Endodermal cell (in vitro differentiated cells): ENCODE measurements around the gene HINT2. TPM values are rescaled to one million over a fixed set of nuclear protein-coding genes. Genes with fewer than 3 reads are reported as not detected.

Experiments
- DNase-seq: peaks from one replicate; pipeline ENCODE4 v3.0.0-alpha.2; 2017
- H3K27ac ChIP-seq: 2 replicates; pipeline ENCODE4 v1.5.1; 2013; ENCODE audit warnings: mild to moderate bottlenecking, low read depth, low read length, moderate library complexity
- H3K27me3 ChIP-seq: 2 replicates; pipeline ENCODE4 v1.6.1; 2013; ENCODE audit warnings: mild to moderate bottlenecking, low read length, moderate library complexity; ENCODE audit not compliant: insufficient read depth, control insufficient read depth, poor library complexity, severe bottlenecking
- H3K36me3 ChIP-seq: 2 replicates; pipeline ENCODE4 v1.7.0; 2013; ENCODE audit warnings: mild to moderate bottlenecking, low read length, moderate library complexity; ENCODE audit not compliant: control insufficient read depth, insufficient read depth
- H3K4me1 ChIP-seq: one replicate; pipeline ENCODE4 v1.7.0; 2013; ENCODE audit warnings: low read length; ENCODE audit not compliant: control insufficient read depth, insufficient read depth
- H3K4me3 ChIP-seq: 2 replicates; pipeline ENCODE4 v1.5.1; 2013; ENCODE audit warnings: mild to moderate bottlenecking, low read length, moderate library complexity
- H3K9ac ChIP-seq: 2 replicates; pipeline ENCODE4 v1.6.1; 2013; ENCODE audit warnings: mild to moderate bottlenecking, low read length, moderate library complexity; ENCODE audit not compliant: poor library complexity, severe bottlenecking; ENCODE audit errors: extremely low read depth
- H3K9me3 ChIP-seq: 2 replicates; pipeline ENCODE4 v1.6.1; 2013; ENCODE audit warnings: mild to moderate bottlenecking, low read length, moderate library complexity; ENCODE audit not compliant: control insufficient read depth
- H3K27ac Mint-ChIP-seq: 2 replicates; pipeline ENCODE4 v1.8.0; 2020; ENCODE audit warnings: mixed read lengths
- H3K27me3 Mint-ChIP-seq: 2 replicates; pipeline ENCODE4 v1.8.0; 2021; ENCODE audit warnings: mild to moderate bottlenecking, mixed read lengths; ENCODE audit not compliant: insufficient read depth
- H3K36me3 Mint-ChIP-seq: 2 replicates; pipeline ENCODE4 v1.8.0; 2020; ENCODE audit warnings: low read depth, mixed read lengths
- H3K4me1 Mint-ChIP-seq: 2 replicates; pipeline ENCODE4 v1.8.0; 2020; ENCODE audit warnings: mixed read lengths
- H3K4me3 Mint-ChIP-seq: 2 replicates; pipeline ENCODE4 v1.8.0; 2020; ENCODE audit warnings: mild to moderate bottlenecking, moderate library complexity, mixed read lengths
- H3K9me3 Mint-ChIP-seq: 2 replicates; pipeline ENCODE4 v1.8.0; 2020; ENCODE audit warnings: mild to moderate bottlenecking, mixed read lengths
- WGBS, 2 experiments: methylation state at CpG; one replicate each; pipeline versions ENCODE4 v1.1.5 to v1.1.7; 2013; ENCODE audit warnings: missing lambda C conversion rate in 2 of 2, mixed read lengths in 1 of 2; ENCODE audit not compliant: insufficient coverage in 1 of 2, insufficient read length in 1 of 2; 5-methylcytosine and 5-hydroxymethylcytosine counted together
- total RNA-seq, 2 donors: library from RNA; stranded (reverse); fragmentation: NEBNext Ultra II Directional in 1 of 2; extraction: Animal tissue kit (Norgen Biotek cat#: 25700) in 1 of 2; gene quantifications; 2 replicates in 1 of 2; 3 replicates in 1 of 2; pipeline ENCODE4 v1.2.1, GENCODE V29; 2021
- TF ChIP-seq, protein P1 (sequence below): fragments of 200-600 bp; sonication (generic); conservative IDR thresholded peaks from 2 replicates; pipeline ENCODE4 v1.5.0; 2021; ENCODE audit warnings: antibody characterized with exemption, mild to moderate bottlenecking

Gene HINT2
- total RNA-seq, 2 donors from 2014 or later: 34.3 to 48.6 TPM

DNA sequence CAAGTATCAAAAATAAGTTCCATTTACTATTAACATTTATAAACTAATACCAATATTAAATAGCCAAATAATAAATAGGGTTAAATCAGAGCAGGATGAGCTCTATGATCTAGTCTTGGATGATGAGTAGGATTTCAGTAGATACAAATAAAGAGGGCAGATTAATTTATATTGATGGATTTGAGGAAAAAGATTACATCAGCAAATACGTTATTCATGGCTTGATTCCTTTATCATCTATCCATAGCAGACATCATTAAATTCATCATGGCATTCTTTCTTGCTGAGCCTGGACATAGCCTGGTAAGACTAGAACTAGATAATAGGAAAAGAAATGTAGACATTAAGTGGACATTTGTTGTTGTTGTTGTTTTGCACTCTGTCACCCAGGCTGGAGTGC, 47.4 kb downstream of the HINT2 start:
- H3K36me3 ChIP-seq: no peaks in the 10 kb centered on the region
- no peak overlapping the region for H3K4me3 ChIP-seq
- 75% methylated on average over 1 of the region's 1 CpG; no CpG with 5 or more reads in 1 of the 2 experiments for WGBS, 2 experiments
- H3K4me3 Mint-ChIP-seq: no peak overlapping the region
- H3K36me3 Mint-ChIP-seq: no peaks in the 10 kb centered on the region
- TF ChIP-seq, protein P1, sequence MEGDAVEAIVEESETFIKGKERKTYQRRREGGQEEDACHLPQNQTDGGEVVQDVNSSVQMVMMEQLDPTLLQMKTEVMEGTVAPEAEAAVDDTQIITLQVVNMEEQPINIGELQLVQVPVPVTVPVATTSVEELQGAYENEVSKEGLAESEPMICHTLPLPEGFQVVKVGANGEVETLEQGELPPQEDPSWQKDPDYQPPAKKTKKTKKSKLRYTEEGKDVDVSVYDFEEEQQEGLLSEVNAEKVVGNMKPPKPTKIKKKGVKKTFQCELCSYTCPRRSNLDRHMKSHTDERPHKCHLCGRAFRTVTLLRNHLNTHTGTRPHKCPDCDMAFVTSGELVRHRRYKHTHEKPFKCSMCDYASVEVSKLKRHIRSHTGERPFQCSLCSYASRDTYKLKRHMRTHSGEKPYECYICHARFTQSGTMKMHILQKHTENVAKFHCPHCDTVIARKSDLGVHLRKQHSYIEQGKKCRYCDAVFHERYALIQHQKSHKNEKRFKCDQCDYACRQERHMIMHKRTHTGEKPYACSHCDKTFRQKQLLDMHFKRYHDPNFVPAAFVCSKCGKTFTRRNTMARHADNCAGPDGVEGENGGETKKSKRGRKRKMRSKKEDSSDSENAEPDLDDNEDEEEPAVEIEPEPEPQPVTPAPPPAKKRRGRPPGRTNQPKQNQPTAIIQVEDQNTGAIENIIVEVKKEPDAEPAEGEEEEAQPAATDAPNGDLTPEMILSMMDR: no peak
- no peaks in the 10 kb centered on the region for H3K4me1 ChIP-seq
- H3K27ac ChIP-seq: no peak overlapping the region
- H3K27me3 ChIP-seq: no peaks in the 10 kb centered on the region
- no peaks in the 10 kb centered on the region for H3K9me3 ChIP-seq
- DNase-seq: no peak
- H3K9me3 Mint-ChIP-seq: no peaks in the 10 kb centered on the region
- no peaks in the 10 kb centered on the region for H3K4me1 Mint-ChIP-seq
- no peak overlapping the region for H3K9ac ChIP-seq
- H3K27ac Mint-ChIP-seq: no peak overlapping the region
- no peaks in the 10 kb centered on the region for H3K27me3 Mint-ChIP-seq

GRCh38 chr9:35766997-35767396, 47.8 kb downstream of the HINT2 start:
- Histone ChIP-seq H3K4me3 (no peak overlapping the region), H3K27me3 (no peaks in the 10 kb centered on the region), H3K27ac (no peak overlapping the region), H3K9me3 (no peaks in the 10 kb centered on the region), H3K4me1 (no peaks in the 10 kb centered on the region), H3K9ac (no peak overlapping the region), H3K36me3 (no peaks in the 10 kb centered on the region)
- TF ChIP-seq, protein P1: no peak
- Mint-ChIP-seq H3K36me3 (no peaks in the 10 kb centered on the region), H3K4me1 (no peaks in the 10 kb centered on the region), H3K9me3 (no peaks in the 10 kb centered on the region), H3K4me3 (no peak overlapping the region), H3K27ac (no peak overlapping the region), H3K27me3 (no peaks in the 10 kb centered on the region)
- no peak for DNase-seq
- 92 to 100% methylated on average over 1 of the region's 2 CpGs for WGBS, 2 experiments

- H3K36me3 Mint-ChIP-seq: no peaks in the 10 kb centered on the region
- Histone ChIP-seq H3K27ac (no peak overlapping the region), H3K9ac (no peak overlapping the region), H3K4me1 (no peaks in the 10 kb centered on the region), H3K4me3 (no peak overlapping the region), H3K36me3 (peaks cover 5% of the 10 kb centered on the region), H3K9me3 (no peaks in the 10 kb centered on the region), H3K27me3 (no peaks in the 10 kb centered on the region)
- H3K9me3 Mint-ChIP-seq: no peaks in the 10 kb centered on the region
- DNase-seq: no peak
- H3K27ac Mint-ChIP-seq: no peak overlapping the region
- no peaks in the 10 kb centered on the region for H3K4me1 Mint-ChIP-seq
- 94% methylated on average over 1 of the region's 1 CpG; no CpG with 5 or more reads in 1 of the 2 experiments for WGBS, 2 experiments
- TF ChIP-seq, protein P1: no peak
- no peaks in the 10 kb centered on the region for H3K27me3 Mint-ChIP-seq
- no peak overlapping the region for H3K4me3 Mint-ChIP-seq
These were observed 51.0 kb downstream of the HINT2 start for GRCh38 chr9:35763803-35764202.
